Measurements from ENCODE around the gene RASA3. TPM values are rescaled to one million over a fixed set of nuclear protein-coding genes. Genes with fewer than 3 reads are reported as not detected.
A peak's percentile ranks its signal among the peaks of the same experiment; 100 is the strongest.

RASA3 gene
- total and polyA plus RNA-seq, 2 of the 4 experiments (the other 2 are of a cell fraction): 21.0 to 31.4 TPM

GRCh38 chr13:114055766-114056165 lies 76.7 kb downstream of the RASA3 start:
- Histone ChIP-seq H2BK20ac (ENCODE audit: low read depth, low read length) (no peak overlapping the region), H4K8ac (ENCODE audit: low read depth in 2 of 2, low read length in 2 of 2) (0 out of 4 replicates have a peak overlapping the region, but pooled peaks of 1 of the 2 experiments have one; percentile 4), H3K23ac (ENCODE audit: low read depth, low read length) (no peak overlapping the region), H3K4me3 (ENCODE audit: insufficient read depth, low read depth, low read length) (no peak overlapping the region), H2AFZ (replicated peaks; ENCODE audit: low read length, poor library complexity) (no peak overlapping the region), H3K4ac (ENCODE audit: low read depth, low read length) (no peak overlapping the region), H2BK120ac (ENCODE audit: low read depth, low read length) (no peak overlapping the region), H4K91ac (ENCODE audit: insufficient read depth, low read depth, low read length) (no peak overlapping the region), H3K36me3 (ENCODE audit: control insufficient read depth, insufficient read depth, low read length) (peaks cover 42% of the 10 kb centered on the region), H3K9me1 (ENCODE audit: insufficient read depth, low read length) (peaks cover 27% of the 10 kb centered on the region), H3K79me1 (ENCODE audit: low read depth in 1 of 2, low read length in 2 of 2) (peaks cover 22 to 87% of the 10 kb centered on the region in 2 experiments), H3K27ac (ENCODE audit: insufficient read depth, low read length) (no peak overlapping the region), H3K4me2 (ENCODE audit: low read depth, low read length) (no peak overlapping the region), H2AK9ac (replicated peaks; ENCODE audit: low read depth, low read length, poor library complexity) (peak overlapping the region; percentile 69), H3K9ac (ENCODE audit: low read depth, low read length) (no peak overlapping the region), H3K14ac (replicated peaks; ENCODE audit: low read depth, low read length) (no peak overlapping the region), H2BK5ac (ENCODE audit: low read depth, low read length, poor library complexity, severe bottlenecking) (no peak overlapping the region), H4K20me1 (ENCODE audit: insufficient read depth, low read length) (peaks cover 72% of the 10 kb centered on the region), H3K9me3 (ENCODE audit: control insufficient read depth, insufficient read depth, low read length) (no peaks in the 10 kb centered on the region), H2AK5ac (ENCODE audit: low read depth, low read length) (peak overlapping the region; percentile 72; the same call in 1 of the 2 replicates), H3K18ac (ENCODE audit: low read depth, low read length) (no peak overlapping the region), H3K27me3 (ENCODE audit: control insufficient read depth, insufficient read depth, low read length) (no peaks in the 10 kb centered on the region), H3K56ac (ENCODE audit: extremely low read depth, insufficient read depth, low read length) (no peak overlapping the region), H3K4me1 (ENCODE audit: control insufficient read depth, insufficient read depth, low read length) (peaks cover 9% of the 10 kb centered on the region), H2BK15ac (ENCODE audit: low read depth, low read length) (no peak overlapping the region), H4K5ac (ENCODE audit: low read depth, low read length) (no peak overlapping the region)
- no peak for ATAC-seq (ENCODE audit: low read depth)
- in situ Hi-C loops (cut with MboI; ENCODE audit: low sequenced_read_pairs): no loop called here
- POLR2A ChIA-PET (ENCODE audit: unreplicated experiment): no interaction called here
- 98% methylated on average over 8 of the region's 19 CpGs; no CpG with 5 or more reads in 1 of the 2 experiments for WGBS, 2 experiments (ENCODE audit: extremely low coverage in 2 of 2, insufficient read length in 1 of 2)
- BruUV-seq (replicated peaks): no TSS peak
- no peak for TF ChIP-seq CEBPB (IDR thresholded peaks at IDR 0.05; ENCODE audit: low read depth, low read length)
- no peak for TF ChIP-seq RCOR1 (IDR thresholded peaks at IDR 0.05; ENCODE audit: insufficient replicate concordance, low read length)
- TF ChIP-seq RAD21 (IDR thresholded peaks at IDR 0.05; ENCODE audit: low read length): no peak
- TF ChIP-seq NFE2L2 (IDR thresholded peaks at IDR 0.05; ENCODE audit: low read depth, low read length): no peak
- TF ChIP-seq SMC3 (IDR thresholded peaks at IDR 0.05; ENCODE audit: low read depth, low read length): no peak
- TF ChIP-seq MXI1 (IDR thresholded peaks at IDR 0.05; ENCODE audit: borderline replicate concordance, low read depth, low read length): no peak
- TF ChIP-seq FOS (IDR thresholded peaks at IDR 0.05; ENCODE audit: low read depth, low read length): no peak
- TF ChIP-seq POLR2A (IDR thresholded peaks at IDR 0.05; ENCODE audit: low read depth, low read length): no peak
- no peak for TF ChIP-seq RFX5 (IDR thresholded peaks at IDR 0.05; ENCODE audit: low read depth, low read length)
- TF ChIP-seq MAZ (IDR thresholded peaks at IDR 0.05; ENCODE audit: borderline replicate concordance, low read depth, low read length): no peak
- no peak for TF ChIP-seq ELK1 (IDR thresholded peaks at IDR 0.05; ENCODE audit: borderline replicate concordance, low read depth, low read length)
- TF ChIP-seq MAFK (IDR thresholded peaks at IDR 0.05; ENCODE audit: low read depth, low read length): no peak
- TF ChIP-seq USF2 (IDR thresholded peaks at IDR 0.05; ENCODE audit: low read depth, low read length): no peak
- TF ChIP-seq CHD1 (IDR thresholded peaks at IDR 0.05; ENCODE audit: low read depth, low read length): no peak
- dilution Hi-C loops (cut with HindIII; ENCODE audit: low sequenced_read_pairs, unreplicated experiment): no loop called here
- CTCF ChIA-PET: no interaction called here
- intact Hi-C loops (cut with micrococcal nuclease): no loop called here
- no peak for DNase-seq

All from IMR-90 (cell line).